T-helper 1 cell (primary cell): ENCODE results near the gene CDC42EP4.
"Not testable (repeated sequence)": the region's sequence is repeated elsewhere in the genome, so short reads cannot be mapped to it uniquely, and the experiment has no call there.

ENCODE experiments used
- DNase-seq, 5 donors: peaks; one replicate each; pipeline ENCODE4 v3.0.0-alpha.2; 2012 to 2020

The CDC42EP4 gene

GRCh38 chr17:73274490-73274889 is 37.3 kb downstream of the CDC42EP4 start:
- no peak for DNase-seq

- no peak for DNase-seq
Measured at GRCh38 chr17:73272906-73273218, 38.9 kb downstream of the CDC42EP4 start.

- DNase-seq = no peak
Measured at GRCh38 chr17:73271072-73271471, 40.7 kb downstream of the CDC42EP4 start.

GRCh38 chr17:73269791-73270190 is 42.0 kb downstream of the CDC42EP4 start:
- no peak for DNase-seq

GRCh38 chr17:73269329-73269615 is 42.5 kb downstream of the CDC42EP4 start:
- no peak for DNase-seq

GRCh38 chr17:73268582-73269328 is 43.0 kb downstream of the CDC42EP4 start:
- no peak for DNase-seq

- DNase-seq = no peak
Measured at GRCh38 chr17:73267648-73268537, 43.9 kb downstream of the CDC42EP4 start.

- DNase-seq = no peak
Measured at GRCh38 chr17:73266796-73267195, 45.0 kb downstream of the CDC42EP4 start.

GRCh38 chr17:73265646-73266640 is 45.9 kb downstream of the CDC42EP4 start:
- no peak for DNase-seq

- not testable (repeated sequence) for DNase-seq
Measured at GRCh38 chr17:73264448-73264847, 47.4 kb downstream of the CDC42EP4 start.

GRCh38 chr17:73262676-73263642 is 48.8 kb downstream of the CDC42EP4 start:
- no peak for DNase-seq

- no peak for DNase-seq
Measured at GRCh38 chr17:73261952-73262675, 49.7 kb downstream of the CDC42EP4 start.

GRCh38 chr17:73261617-73261951 is 50.2 kb downstream of the CDC42EP4 start, which contains the start of gene CPSF4L:
TSS of gene CPSF4L (minus strand) at chr17:73261880. CDS start at chr17:73261818, 62 bp downstream.
- DNase-seq = no peak

GRCh38 chr17:73257516-73257915 is 54.3 kb downstream of the CDC42EP4 start:
- no peak for DNase-seq

GRCh38 chr17:73256220-73256619 is 55.6 kb downstream of the CDC42EP4 start:
- no peak for DNase-seq

- peak in 4 of 5 donors; percentile 26 to 45 (median 33) for DNase-seq
Measured at GRCh38 chr17:73255671-73256181, 56.1 kb downstream of the CDC42EP4 start.

GRCh38 chr17:73251871-73252270 is 59.9 kb downstream of the CDC42EP4 start:
- DNase-seq = no peak

- no peak for DNase-seq
Measured at GRCh38 chr17:73250851-73251640, 60.8 kb downstream of the CDC42EP4 start.

- no peak for DNase-seq
Measured at GRCh38 chr17:73249700-73250099, 62.1 kb downstream of the CDC42EP4 start.

GRCh38 chr17:73248532-73248931 is 63.3 kb downstream of the CDC42EP4 start:
- DNase-seq = no peak
